Spleen (tissue), 11 donors: ENCODE results near the gene NOL11. TPM values are rescaled to one million over a fixed set of nuclear protein-coding genes. Genes with fewer than 3 reads are reported as not detected.

Source experiments
- DNase-seq: peaks from one replicate; pipeline ENCODE4 v3.0.0-alpha.2; 2020
- H3K27ac ChIP-seq, 8 donors: fragments of 200-600 bp; sonication (generic) in 7 of 8; 1 replicate in 4 of 8; 2 replicates in 4 of 8; pipeline versions ENCODE4 v1.5.0 to v1.8.0; 2016 to 2021; ENCODE audit warnings: inconsistent platforms in 4 of 8, mild to moderate bottlenecking in 4 of 8, moderate library complexity in 1 of 8
- H3K27me3 ChIP-seq, 7 donors: fragments of 200-600 bp; sonication (generic) in 6 of 7; replicated peaks in 1 of 7; 1 replicate in 4 of 7; 2 replicates in 3 of 7; pipeline versions ENCODE4 v1.5.0 to v1.8.0; 2016 to 2021; ENCODE audit warnings: inconsistent platforms in 3 of 7, mild to moderate bottlenecking in 1 of 7
- H3K36me3 ChIP-seq, 6 donors: fragments of 200-600 bp; sonication (generic) in 5 of 6; 1 replicate in 4 of 6; 2 replicates in 2 of 6; pipeline versions ENCODE4 v1.5.0 to v1.8.0; 2016 to 2021; ENCODE audit warnings: inconsistent platforms in 2 of 6
- H3K4me1 ChIP-seq, 6 donors: fragments of 200-600 bp; sonication (generic) in 5 of 6; 1 replicate in 3 of 6; 2 replicates in 3 of 6; pipeline versions ENCODE4 v1.5.0 to v1.8.0; 2016 to 2021; ENCODE audit warnings: inconsistent platforms in 3 of 6
- H3K4me3 ChIP-seq, 8 donors: fragments of 200-600 bp; sonication (generic) in 7 of 8; 1 replicate in 4 of 8; 2 replicates in 4 of 8; pipeline versions ENCODE4 v1.5.0 to v1.8.0; 2016 to 2021; ENCODE audit warnings: inconsistent platforms in 4 of 8, mild to moderate bottlenecking in 4 of 8, moderate library complexity in 2 of 8
- H3K9me3 ChIP-seq, 8 donors: fragments of 200-600 bp; sonication (generic) in 7 of 8; 1 replicate in 4 of 8; 2 replicates in 4 of 8; pipeline versions ENCODE4 v1.5.0 to v1.8.0; 2016 to 2021; ENCODE audit warnings: inconsistent platforms in 4 of 8
- CTCF ChIP-seq, 11 experiments: fragments of 200-600 bp in 7 of 11; fragments of 450-650 bp in 4 of 11; sonication (generic) in 4 of 11; IDR thresholded peaks in 8 of 11; conservative IDR thresholded peaks in 3 of 11; 1 replicate in 7 of 11; 2 replicates in 4 of 11; pipeline versions ENCODE4 v1.4.0 to v1.8.0; 2016 to 2021; ENCODE audit warnings: antibody characterized with exemption in 11 of 11, inconsistent platforms in 4 of 11, mild to moderate bottlenecking in 1 of 11
- POLR2A ChIP-seq, 3 donors: fragments of 450-650 bp; IDR thresholded peaks; one replicate each; pipeline ENCODE4 v1.5.1; 2017; ENCODE audit warnings: antibody characterized with exemption in 3 of 3, mild to moderate bottlenecking in 1 of 3
- POLR2AphosphoS5 ChIP-seq, 3 donors: sonication (generic); formaldehyde crosslinking; IDR thresholded peaks; one replicate each; pipeline ENCODE4 v1.5.1; 2017; ENCODE audit warnings: antibody characterized with exemption in 3 of 3
- WGBS, 5 donors: extraction: QIAGEN DNeasy Blood & Tissue Kit in 3 of 5; methylation state at CpG; one replicate each; pipeline versions ENCODE4 v1.1.5 to v1.1.7; 2013 to 2018; 5-methylcytosine and 5-hydroxymethylcytosine counted together
- intact Hi-C: fragments of 100-400 bp; cut with DNase I; formaldehyde crosslinking; loops from one replicate; pipeline ENCODE4 v1.15.0; 2023; ENCODE audit warnings: low total_unique reads
- polyA plus RNA-seq, 3 donors: library from polyadenylated mRNA; stranded (reverse); fragments of 200-250 nt; gene quantifications; one replicate each; pipeline ENCODE4 v1.2.1, GENCODE V29; 2013
- total RNA-seq, 7 donors: library from RNA; depleted of rRNA in 3 of 7; stranded (reverse); fragments of >200 nt in 3 of 7; fragmentation: NEBNext Ultra II Directional in 4 of 7; extraction: Animal tissue kit (Norgen Biotek cat#: 25700) in 4 of 7; gene quantifications; one replicate each; pipeline versions ENCODE4 v1.1.0 to v1.2.1, GENCODE V29; 2016 to 2021
- donor health status: healthy with polysubstance abuse.
- donor health status: DM: no; HTN: no; CAD: no; lungs with moderate emphysema.
- donor health status: DM: no; HTN: no; CAD: no.
- donor health status: Bipolar disorder and iron deficiency.
- donor health status: healthy.
- donor health status: DM: no; HTN: no; CAD: no.
- donor health status: DM: yes; HTN: yes; CAD: no.

Gene NOL11
- total and polyA plus RNA-seq, 10 donors, result 30.7 to 49.7 (median 42.0) TPM

GRCh38 chr17:67713169-67713568, 4.6 kb upstream of the NOL11 start:
- 89 to 96% (median 93%) methylated on average over 3 of the region's 3 CpGs for WGBS, 5 donors
- TF ChIP-seq CTCF (IDR thresholded peaks at IDR 0.05 in 8 of 11, conservative IDR thresholded peaks at IDR 0.05 in 3 of 11), result no peak
- TF ChIP-seq POLR2A (IDR thresholded peaks at IDR 0.05), result no peak
- TF ChIP-seq POLR2AphosphoS5 (IDR thresholded peaks at IDR 0.05), result no peak
- Histone ChIP-seq H3K27ac (no peak overlapping the region), H3K9me3 (no peaks in the 10 kb centered on the region), H3K27me3 (no peaks in the 10 kb centered on the region), H3K36me3 (no peaks in the 10 kb centered on the region), H3K4me3 (no peak overlapping the region), H3K4me1 (peaks cover 0 to 9% (median 6%) of the 10 kb centered on the region in 6 donors)
- no peak for DNase-seq
- intact Hi-C loops, result no loop called here

- no peaks in the 10 kb centered on the region for H3K9me3 ChIP-seq
- H3K36me3 ChIP-seq, result peaks cover 0 to 20% (median 11%) of the 10 kb centered on the region in 6 donors
- H3K27ac ChIP-seq, result no peak overlapping the region
- 87 to 95% (median 93%) methylated on average over 6 of the region's 6 CpGs for WGBS, 5 donors
- H3K27me3 ChIP-seq, result no peaks in the 10 kb centered on the region
- no peak overlapping the region for H3K4me3 ChIP-seq
- no peak for TF ChIP-seq POLR2A (IDR thresholded peaks at IDR 0.05)
- TF ChIP-seq CTCF (IDR thresholded peaks at IDR 0.05 in 8 of 11, conservative IDR thresholded peaks at IDR 0.05 in 3 of 11), result no peak
- no peak for TF ChIP-seq POLR2AphosphoS5 (IDR thresholded peaks at IDR 0.05)
- no peak for DNase-seq
- H3K4me1 ChIP-seq, result peaks cover 16 to 40% (median 29%) of the 10 kb centered on the region in 6 donors
- intact Hi-C loops, result no loop called here
Measured at GRCh38 chr17:67716405-67716798, 1.3 kb upstream of the NOL11 start.

- no peaks in the 10 kb centered on the region for H3K9me3 ChIP-seq
- H3K27ac ChIP-seq, result peak overlapping the region; percentile 87 to 94 (median 92)
- WGBS, 5 donors, result 1 to 3% (median 2%) methylated on average over 5 of the region's 5 CpGs
- intact Hi-C loops, result no loop called here
- TF ChIP-seq POLR2A (IDR thresholded peaks at IDR 0.05) (no peak), CTCF (IDR thresholded peaks at IDR 0.05 in 8 of 11, conservative IDR thresholded peaks at IDR 0.05 in 3 of 11) (no peak), POLR2AphosphoS5 (IDR thresholded peaks at IDR 0.05) (no peak)
- peak overlapping the region; percentile 35 to 99 (median 82) for H3K4me3 ChIP-seq
- no peak for DNase-seq
- peaks cover 0 to 28% (median 19%) of the 10 kb centered on the region in 6 donors for H3K36me3 ChIP-seq
- peaks cover 16 to 45% (median 29%) of the 10 kb centered on the region in 6 donors for H3K4me1 ChIP-seq
- H3K27me3 ChIP-seq, result no peaks in the 10 kb centered on the region
Measured at GRCh38 chr17:67717192-67717623, 528 bp upstream of the NOL11 start.

- DNase-seq, result no peak
- no peaks in the 10 kb centered on the region for H3K27me3 ChIP-seq
- 0 to 2% (median 0%) methylated on average over 16 of the region's 16 CpGs for WGBS, 5 donors
Measured at GRCh38 chr17:67718325-67718941, 697 bp downstream of the NOL11 start.

More at GRCh38 chr17:67718325-67718941, 697 bp downstream of the NOL11 start:
- TF ChIP-seq POLR2AphosphoS5 (IDR thresholded peaks at IDR 0.05), result no peak
- no peak for TF ChIP-seq CTCF (IDR thresholded peaks at IDR 0.05 in 8 of 11, conservative IDR thresholded peaks at IDR 0.05 in 3 of 11)
- no peak for TF ChIP-seq POLR2A (IDR thresholded peaks at IDR 0.05)
- peaks cover 0 to 41% (median 28%) of the 10 kb centered on the region in 6 donors for H3K36me3 ChIP-seq
- no peaks in the 10 kb centered on the region for H3K9me3 ChIP-seq
- peaks cover 16 to 45% (median 29%) of the 10 kb centered on the region in 6 donors for H3K4me1 ChIP-seq
- peak overlapping the region; percentile 87 to 94 (median 92) for H3K27ac ChIP-seq
- intact Hi-C loops, result no loop called here
- H3K4me3 ChIP-seq, result peak overlapping the region; percentile 65 to 99 (median 88)
